A549 (cell line): Measurements from ENCODE around the gene GALNT16.

Experiments
- CBX8 ChIP-seq: fragments of 200-600 bp; sonication (generic); IDR thresholded peaks from 2 replicates; pipeline ENCODE4 v1.6.1; 2016
- HOXA7 ChIP-seq: fragments of 250-450 bp; sonication (Bioruptor Pico); IDR thresholded peaks from 2 replicates; pipeline ENCODE4 v1.5.0; 2020; ENCODE audit warnings: mild to moderate bottlenecking, moderate library complexity
- PHF8 ChIP-seq: fragments of 200-600 bp; sonication (generic); IDR thresholded peaks from 2 replicates; pipeline ENCODE4 v1.6.1; 2016; ENCODE audit warnings: low read depth, mild to moderate bottlenecking, antibody characterized with exemption, moderate library complexity, borderline replicate concordance
- POLR2A ChIP-seq: IDR thresholded peaks from 2 replicates; pipeline ENCODE4 v1.6.1; 2012; ENCODE audit warnings: mild to moderate bottlenecking, low read length
- REST ChIP-seq: fragments of 200-600 bp; sonication (generic); IDR thresholded peaks from 2 replicates; pipeline ENCODE4 v1.6.1; 2016; ENCODE audit warnings: antibody characterized with exemption, mild to moderate bottlenecking, moderate library complexity
- TF ChIP-seq, protein P1 (sequence below): fragments of >200 bp; sonication (Bioruptor Twin); formaldehyde crosslinking; IDR thresholded peaks from 3 replicates; pipeline ENCODE4 v1.5.1; 2016

DNA sequence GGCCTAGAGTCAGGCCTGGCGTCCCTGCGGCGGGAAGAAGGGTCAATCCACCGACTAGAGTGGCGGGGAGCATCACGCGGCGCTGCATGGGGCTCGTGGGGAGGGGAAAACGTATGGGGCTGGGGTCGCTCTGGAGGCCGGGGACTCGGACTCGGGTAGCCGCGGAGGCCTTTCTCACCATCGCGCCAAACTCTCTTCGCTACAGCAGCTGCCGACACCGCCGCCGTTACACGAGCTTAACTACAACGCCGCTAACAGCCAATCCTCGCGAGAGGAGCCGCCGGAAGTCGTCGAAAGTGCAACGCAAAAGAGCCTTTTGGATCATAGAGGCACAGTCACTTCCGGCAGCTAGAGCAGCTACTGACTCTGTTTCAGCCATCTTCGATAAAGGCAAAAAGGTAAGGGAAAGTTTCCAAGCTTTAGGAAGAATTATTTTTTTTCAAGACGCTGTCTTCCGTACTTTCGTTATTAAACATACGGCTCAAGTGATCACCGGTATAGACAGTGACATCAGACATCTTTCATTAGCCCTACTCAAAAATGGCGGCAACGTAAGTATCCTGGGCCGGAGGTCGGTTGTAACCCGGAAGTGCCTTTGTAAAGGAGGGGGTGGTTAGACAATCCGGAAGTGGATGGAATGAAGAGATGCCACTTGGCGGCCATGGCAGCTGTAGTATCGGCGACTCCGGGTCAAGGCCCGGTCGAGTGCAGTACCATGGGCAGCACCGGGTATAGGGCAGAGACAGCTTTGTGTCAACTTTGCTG lies 138.3 kb downstream of the GALNT16 start, which contains the start of the genes ERH and SLC39A9:
- TF ChIP-seq, protein P1, sequence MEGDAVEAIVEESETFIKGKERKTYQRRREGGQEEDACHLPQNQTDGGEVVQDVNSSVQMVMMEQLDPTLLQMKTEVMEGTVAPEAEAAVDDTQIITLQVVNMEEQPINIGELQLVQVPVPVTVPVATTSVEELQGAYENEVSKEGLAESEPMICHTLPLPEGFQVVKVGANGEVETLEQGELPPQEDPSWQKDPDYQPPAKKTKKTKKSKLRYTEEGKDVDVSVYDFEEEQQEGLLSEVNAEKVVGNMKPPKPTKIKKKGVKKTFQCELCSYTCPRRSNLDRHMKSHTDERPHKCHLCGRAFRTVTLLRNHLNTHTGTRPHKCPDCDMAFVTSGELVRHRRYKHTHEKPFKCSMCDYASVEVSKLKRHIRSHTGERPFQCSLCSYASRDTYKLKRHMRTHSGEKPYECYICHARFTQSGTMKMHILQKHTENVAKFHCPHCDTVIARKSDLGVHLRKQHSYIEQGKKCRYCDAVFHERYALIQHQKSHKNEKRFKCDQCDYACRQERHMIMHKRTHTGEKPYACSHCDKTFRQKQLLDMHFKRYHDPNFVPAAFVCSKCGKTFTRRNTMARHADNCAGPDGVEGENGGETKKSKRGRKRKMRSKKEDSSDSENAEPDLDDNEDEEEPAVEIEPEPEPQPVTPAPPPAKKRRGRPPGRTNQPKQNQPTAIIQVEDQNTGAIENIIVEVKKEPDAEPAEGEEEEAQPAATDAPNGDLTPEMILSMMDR: no peak
- peak; percentile 87 for TF ChIP-seq REST
- TF ChIP-seq CBX8: no peak
- TF ChIP-seq PHF8: peak; percentile 95; the same call in 1 of the 2 replicates
- TF ChIP-seq HOXA7 (CRISPR knock-in tag): no peak
- TF ChIP-seq POLR2A: peak; percentile 85
